Middle frontal gyrus (tissue), 1 donor: ENCODE results near the gene CAMTA1.
"Not testable (repeated sequence)": the region's sequence is repeated elsewhere in the genome, so short reads cannot be mapped to it uniquely, and the experiment has no call there.

ENCODE experiments used
- DNase-seq: peaks from one replicate; pipeline ENCODE4 v3.0.0-alpha.2; 2015; ENCODE audit warnings: low spot score; ENCODE audit errors: extremely low spot score

The CAMTA1 gene

DNA sequence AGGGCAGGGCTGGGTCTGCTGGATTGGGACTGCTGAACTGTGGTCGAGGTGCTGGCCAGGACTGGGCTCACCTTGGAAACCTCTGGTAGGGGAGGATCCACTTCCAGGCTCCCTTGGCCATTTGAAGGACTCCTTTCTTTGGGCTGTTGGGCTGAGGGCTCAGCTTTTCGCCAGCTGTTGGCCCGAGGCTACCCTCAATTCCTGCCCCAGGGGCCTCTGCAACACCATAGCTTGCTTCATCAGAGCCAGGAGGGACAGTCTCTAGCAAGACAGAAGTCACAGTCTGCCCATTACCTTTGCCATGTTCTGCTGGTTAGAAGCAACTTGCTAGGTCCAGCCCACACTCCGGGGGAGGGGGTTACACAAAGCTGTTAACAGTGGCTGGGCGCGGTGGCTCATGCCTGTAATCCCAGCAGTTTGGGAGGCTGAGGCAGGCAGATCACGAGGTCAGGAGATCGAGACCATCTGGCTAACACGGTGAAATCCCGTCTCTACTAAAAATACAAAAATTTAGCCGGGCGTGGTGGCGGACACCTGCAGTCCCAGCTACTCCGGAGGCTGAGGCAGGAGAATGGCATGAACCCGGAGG, 25.0 kb downstream of the CAMTA1 start:
- not testable (repeated sequence) for DNase-seq

- DNase-seq: no peak
These were observed 26.3 kb downstream of the CAMTA1 start for GRCh38 chr1:6811583-6811982.

DNA sequence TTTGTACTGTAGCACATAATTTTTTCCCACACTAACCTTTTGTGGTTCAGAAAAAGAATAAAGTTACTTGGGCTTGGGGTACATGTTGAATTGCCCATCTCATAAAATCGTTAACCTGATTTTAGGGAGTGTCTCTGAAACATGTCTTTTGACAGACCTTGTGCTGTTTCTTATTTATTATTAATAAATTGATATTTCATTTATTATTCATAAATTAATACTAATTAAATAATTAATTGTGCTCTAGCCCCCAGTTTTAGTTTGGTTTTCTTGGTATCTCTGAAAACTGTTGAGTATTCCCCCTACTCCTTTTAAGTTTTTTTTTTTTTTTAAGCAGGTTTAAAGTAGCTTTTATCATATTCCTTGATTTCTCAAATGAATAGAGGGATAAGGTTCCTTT, 27.9 kb downstream of the CAMTA1 start:
- no peak for DNase-seq

GRCh38 chr1:6815726-6816125, 30.5 kb downstream of the CAMTA1 start:
- DNase-seq: no peak

DNA sequence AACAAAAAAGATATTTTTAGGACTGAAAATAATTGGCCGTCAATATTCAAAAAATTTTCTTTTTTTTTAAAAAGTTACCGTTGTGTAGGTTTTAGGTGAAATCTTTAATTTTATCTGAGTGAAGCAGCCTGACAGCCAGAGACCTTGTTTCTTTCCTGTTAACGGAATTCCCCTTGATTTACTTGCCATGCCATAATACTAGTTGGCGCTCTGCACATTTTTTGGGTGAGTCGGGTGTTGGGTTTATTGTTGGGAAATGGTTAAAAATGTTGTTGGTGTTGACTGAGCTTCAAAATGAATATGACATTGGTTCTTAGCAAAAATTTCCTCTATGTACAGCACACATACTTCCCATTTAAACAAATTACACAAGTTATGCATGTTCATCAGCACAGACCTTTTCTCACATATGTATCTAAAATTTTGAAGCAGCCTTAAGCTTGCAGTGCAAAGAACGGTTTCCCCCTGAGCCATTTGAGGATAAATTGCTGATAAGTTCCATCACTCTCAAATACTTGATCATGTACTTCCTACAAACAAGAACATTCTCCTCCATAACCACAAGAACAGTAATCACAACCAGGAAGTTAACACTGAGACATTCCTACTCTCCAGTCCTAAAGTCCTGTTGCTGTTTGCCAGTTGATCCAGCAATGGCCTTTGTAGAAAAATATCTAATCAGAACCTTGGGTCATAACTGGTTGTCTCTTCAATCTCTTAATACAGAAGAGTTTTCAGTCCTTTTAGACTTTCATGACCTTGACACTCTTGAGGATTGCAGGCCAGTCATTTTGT, 34.2 kb downstream of the CAMTA1 start:
- DNase-seq: no peak

DNA sequence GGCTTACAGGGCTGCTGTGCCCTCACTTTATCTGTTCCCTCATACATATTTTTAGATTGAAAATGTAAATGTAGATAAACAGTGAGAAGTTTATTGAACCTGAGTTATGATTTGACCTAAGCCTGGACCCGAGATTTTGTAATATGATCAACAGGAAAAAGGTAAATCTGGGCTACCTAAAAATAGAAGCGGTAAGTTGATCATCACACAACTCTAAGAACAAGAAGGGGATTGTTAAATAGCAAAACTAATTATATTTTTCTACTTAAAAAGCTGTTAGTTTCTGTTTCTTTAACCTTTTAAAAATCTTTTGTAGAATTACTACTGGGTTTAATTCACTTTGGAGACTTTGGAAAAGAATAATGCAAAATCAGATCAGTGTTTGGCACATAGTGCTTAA, 35.6 kb downstream of the CAMTA1 start:
- no peak for DNase-seq

- no peak for DNase-seq
These were observed 37.5 kb downstream of the CAMTA1 start for GRCh38 chr1:6822530-6823359.

GRCh38 chr1:6823793-6824192, 38.5 kb downstream of the CAMTA1 start:
- DNase-seq: no peak

- DNase-seq: no peak
These were observed 39.6 kb downstream of the CAMTA1 start for GRCh38 chr1:6824665-6825368.

DNA sequence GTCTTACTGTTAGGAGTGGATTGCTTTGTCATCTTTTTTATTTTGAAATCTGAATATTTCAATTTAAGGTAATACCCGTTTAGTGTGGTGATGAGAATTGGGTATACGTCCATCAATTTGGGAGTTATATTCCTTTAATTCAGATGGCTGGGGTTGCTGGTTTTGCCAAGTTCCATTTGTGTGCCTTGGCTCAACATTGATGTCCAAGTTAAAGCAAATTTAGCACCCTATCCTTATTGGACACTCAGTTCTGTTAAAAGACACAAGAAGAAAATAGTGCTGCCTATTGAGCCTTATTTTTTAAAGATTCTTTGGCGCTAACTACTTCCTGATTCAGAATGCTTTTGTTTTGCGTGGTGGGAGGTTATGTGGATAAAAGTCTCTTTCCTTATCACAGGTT, 40.6 kb downstream of the CAMTA1 start:
- no peak for DNase-seq

DNA sequence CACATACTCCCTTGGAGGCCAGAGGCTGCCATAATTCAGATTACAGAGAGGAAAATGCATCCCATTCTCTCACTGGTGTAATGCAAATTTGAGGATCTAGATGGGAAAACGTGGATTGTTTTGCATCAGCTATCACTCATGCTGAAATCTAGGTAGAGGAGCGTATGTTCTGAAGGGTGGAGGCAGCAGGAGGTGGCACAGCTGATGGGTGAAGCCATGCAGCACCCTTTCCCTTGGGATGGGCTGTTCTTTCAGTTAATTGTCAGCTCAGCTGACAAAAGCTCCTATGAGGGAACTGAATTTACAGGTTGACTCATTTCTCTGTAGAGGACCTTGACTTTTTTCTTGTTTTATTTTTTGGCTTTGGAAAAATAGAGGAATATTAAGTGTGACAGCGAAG, 41.8 kb downstream of the CAMTA1 start:
- DNase-seq: no peak

GRCh38 chr1:6827630-6828165, 42.4 kb downstream of the CAMTA1 start:
- no peak for DNase-seq

DNA sequence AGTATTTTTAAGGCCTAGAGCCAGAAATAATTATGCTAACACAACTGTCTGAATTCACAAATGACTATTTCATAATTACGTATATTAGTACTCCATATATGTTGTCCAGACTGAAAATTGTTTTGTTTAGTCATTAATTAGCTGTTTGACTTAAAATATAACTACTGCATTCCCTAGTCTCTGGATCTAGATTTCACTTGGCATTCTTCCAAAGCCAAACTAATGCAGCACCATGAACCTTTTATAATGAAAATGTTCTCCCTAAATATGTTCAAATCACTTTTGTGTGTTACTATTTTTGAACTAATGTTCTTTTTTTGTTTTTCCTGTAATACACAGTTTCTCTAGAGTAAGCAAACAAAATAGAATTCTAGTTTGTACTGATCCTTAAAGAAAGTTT, 46.1 kb downstream of the CAMTA1 start:
- DNase-seq: no peak

DNA sequence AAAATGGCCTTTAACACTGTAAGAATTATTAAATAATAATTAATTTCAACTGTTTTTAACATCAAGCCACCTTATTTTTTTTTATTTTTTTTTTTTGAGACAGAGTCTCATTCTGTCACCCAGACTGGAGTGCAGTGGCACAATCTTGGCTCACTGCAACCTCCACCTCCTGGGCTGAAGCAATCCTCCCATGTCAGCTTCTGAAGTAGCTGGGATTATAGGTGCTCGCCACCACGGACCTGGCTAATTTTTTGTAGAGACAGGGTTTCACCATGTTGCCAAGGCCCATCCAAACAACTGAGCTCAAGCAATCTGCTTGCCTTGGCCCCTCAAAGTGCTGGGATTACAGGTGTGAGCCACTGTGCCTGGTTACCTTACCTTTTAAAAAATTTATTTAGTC, 46.8 kb downstream of the CAMTA1 start:
- not testable (repeated sequence) for DNase-seq

- no peak for DNase-seq
These were observed 47.4 kb downstream of the CAMTA1 start for GRCh38 chr1:6832531-6833188.

- no peak for DNase-seq
These were observed 48.5 kb downstream of the CAMTA1 start for GRCh38 chr1:6833804-6834203.

DNA sequence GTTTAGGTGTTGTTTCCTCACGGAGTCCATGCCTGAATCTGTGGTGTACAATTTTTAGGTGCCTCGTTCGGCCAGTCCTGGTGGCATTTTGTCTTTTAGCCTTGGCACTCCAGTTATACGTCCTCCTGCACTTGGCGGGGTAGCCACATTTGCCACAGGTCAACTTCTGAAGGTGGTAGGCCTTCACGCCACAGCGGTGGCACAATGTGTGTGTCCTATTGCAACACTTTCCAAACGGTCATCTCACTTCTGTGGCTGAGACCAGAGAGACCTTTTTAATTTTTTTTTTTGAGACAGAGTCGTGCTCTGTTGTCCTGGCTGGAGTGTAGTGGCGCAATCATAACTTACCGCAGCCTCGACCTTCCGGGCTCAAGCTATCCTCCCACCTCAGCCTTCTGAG, 49.1 kb downstream of the CAMTA1 start:
- DNase-seq: no peak

- DNase-seq: no peak
These were observed 49.9 kb downstream of the CAMTA1 start for GRCh38 chr1:6835139-6835538.

DNA sequence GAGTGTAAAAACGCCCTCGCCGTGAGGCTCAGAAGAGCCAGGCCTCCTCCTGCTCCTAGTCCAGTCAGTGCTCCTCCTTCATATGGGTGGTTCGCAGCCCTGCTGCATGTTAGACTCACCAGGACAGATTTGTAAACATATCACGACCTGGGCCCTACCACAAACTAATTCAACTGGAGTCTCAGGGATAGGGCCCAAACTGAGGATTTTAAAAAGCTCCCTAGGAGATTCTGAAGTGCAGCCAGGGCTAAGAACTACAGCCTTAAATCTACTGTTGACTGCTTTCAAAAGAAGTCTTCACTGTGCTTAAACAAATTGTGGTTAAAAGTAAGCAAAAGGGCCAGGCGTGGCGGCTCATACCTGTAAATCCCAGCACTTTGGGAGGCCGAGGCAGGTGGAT, 57.0 kb downstream of the CAMTA1 start:
- no peak for DNase-seq

DNA sequence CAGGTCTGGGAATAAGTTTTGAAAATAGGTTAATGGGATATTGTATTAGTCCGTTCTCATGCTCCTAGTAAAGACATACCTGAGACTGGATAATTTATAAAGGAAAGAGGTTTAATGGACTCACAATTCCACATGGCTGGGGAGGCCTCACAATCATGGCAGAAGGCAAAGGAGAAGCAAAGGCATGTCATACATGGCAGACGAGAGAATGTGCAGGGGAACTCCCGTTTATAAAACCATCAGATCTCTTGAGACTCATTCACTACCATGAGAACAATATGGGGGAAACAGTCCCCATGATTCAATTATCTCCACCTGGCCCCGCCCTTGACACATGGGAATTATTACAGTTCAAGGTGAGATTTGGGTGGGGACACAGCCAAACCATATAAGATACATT, 60.5 kb downstream of the CAMTA1 start:
- not testable (repeated sequence) for DNase-seq

GRCh38 chr1:6848816-6849215, 63.6 kb downstream of the CAMTA1 start:
- DNase-seq: no peak
